GM10266 (cell line): ENCODE data around the gene MBOAT7.

Experiments used
- DNase-seq: peaks from one replicate; pipeline ENCODE4 v3.0.0; 2012; ENCODE audit errors: extremely low spot score
- CTCF ChIP-seq: IDR thresholded peaks from 2 replicates; pipeline ENCODE4 v1.5.1; 2012; ENCODE audit warnings: mild to moderate bottlenecking, low read depth; ENCODE audit not compliant: control insufficient read depth, insufficient read depth; ENCODE audit errors: missing control alignments

MBOAT7 gene

GRCh38 chr19:54136864-54137698 is 52.3 kb downstream of the MBOAT7 start:
- no peak for TF ChIP-seq CTCF
- DNase-seq: peak; percentile 99

DNA sequence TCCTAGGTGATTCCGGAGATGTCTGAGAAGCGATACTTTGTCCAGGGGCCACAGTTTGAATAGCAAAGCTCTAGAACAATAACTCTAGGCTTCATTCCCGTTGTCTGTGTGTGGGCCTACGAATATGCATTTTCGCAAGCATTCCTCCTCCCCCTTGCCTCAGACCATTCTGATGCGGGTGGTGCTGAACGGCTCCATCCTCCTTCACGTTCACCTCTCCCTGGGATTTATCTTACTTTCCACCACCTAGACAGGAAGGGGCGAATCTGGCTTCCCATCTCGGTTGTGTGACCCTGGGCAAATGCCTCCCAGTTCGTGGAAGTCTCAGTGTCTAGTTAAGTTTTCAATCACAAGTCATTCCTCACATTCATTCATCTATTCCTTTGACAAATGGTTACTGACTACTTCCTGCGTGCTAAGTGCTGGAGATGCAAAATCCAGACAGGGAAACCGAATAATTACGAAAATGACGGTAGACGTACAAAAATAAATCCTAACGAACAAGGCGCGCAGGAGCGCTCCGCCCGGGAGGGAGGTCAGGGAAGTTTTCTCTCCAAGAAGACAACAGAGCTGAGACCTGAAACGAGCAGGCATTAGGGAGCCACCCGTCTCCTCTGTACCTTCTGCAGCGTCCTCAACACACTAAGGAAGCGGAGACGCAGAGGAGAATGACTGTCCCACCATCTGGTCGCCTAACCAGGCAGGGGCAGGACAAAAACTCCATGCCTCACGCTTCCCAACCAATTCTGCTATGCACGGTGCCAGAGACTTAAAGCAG is 53.1 kb downstream of the MBOAT7 start:
- no peak for DNase-seq
- TF ChIP-seq CTCF: no peak

DNA sequence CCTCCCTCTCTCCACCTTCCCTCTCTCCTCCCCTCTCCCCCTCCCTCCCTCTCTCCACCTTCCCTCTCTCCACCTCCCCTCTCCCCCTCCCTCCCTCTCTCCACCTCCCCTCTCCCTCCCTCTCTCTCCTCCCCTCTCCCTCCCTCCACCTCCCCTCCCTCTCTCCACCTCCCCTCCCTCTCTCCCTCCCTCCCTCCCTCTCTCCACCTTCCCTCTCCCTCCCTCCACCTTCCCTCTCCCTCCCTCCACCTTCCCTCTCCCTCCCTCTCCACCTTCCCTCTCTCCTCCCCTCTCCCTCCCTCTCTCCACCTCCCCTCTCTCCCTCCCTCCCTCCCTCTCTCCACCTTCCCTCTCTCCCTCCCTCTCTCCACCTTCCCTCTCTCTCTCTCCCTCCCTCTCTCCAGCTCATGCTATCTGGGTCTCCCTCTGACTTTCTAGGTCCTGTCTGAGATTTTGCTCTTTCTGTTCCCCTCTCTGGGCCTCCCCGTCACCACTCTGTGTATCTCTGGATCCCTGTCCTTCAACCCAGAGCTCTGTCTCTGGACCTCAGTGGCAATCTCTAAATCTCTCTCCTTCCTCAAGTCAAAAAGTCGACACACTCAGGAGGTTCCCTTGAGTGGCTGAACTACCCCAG is 55.3 kb downstream of the MBOAT7 start:
- no peak for DNase-seq
- TF ChIP-seq CTCF: no peak

DNA sequence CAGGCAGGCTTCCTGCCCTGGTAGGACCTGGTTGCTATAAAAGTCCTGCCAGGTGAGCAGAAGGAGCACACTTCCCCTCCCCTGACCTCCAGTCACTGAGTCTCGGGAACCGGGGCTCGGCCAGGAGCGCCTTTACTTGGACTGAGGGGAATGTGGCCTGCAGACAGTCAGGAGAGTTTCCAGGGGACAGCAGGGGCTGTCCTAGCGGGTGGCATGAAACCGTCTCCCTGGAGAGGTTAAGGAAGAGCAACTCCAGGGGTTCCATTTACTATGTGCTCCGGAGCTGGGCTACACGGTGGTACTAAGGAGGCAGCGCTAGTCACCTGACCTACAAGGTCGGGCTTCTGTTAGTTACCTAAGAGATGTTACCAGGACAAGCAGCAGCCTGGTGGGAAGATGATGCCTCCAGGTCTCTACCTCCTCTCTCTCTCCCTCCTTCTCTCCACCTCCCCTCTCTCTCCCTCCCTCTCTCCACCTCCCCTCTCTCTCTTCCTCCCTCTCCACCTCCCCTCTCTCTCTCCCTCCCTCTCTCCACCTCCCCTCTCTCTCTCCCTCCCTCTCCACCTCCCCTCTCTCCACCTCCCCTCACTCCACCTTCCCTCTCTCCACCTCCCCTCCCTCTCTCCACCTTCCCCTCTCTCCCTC is 55.9 kb downstream of the MBOAT7 start:
- no peak for DNase-seq

DNA sequence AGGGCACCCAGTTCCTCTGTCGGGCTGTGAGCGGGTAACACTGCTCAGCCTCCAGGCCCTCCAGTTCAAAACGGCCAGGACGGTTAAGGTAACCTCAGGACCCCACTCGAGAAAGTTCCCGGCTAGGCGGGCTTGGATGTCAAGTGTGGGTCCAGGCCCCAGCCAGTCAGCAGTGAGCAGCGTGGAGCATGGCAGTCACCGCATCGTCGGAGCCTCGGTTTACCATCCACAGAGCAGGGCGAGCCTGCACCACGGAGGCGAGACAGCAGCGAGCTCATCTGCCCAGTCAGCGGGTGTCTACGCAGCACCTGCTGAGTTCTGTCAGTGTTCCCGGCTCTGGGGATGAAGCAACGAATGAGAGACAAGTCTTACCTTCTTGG is 59.8 kb downstream of the MBOAT7 start:
- TF ChIP-seq CTCF: no peak
- DNase-seq: no peak

More for the DNA sequence above, 55.9 kb downstream of the MBOAT7 start:
- TF ChIP-seq CTCF: no peak

DNA sequence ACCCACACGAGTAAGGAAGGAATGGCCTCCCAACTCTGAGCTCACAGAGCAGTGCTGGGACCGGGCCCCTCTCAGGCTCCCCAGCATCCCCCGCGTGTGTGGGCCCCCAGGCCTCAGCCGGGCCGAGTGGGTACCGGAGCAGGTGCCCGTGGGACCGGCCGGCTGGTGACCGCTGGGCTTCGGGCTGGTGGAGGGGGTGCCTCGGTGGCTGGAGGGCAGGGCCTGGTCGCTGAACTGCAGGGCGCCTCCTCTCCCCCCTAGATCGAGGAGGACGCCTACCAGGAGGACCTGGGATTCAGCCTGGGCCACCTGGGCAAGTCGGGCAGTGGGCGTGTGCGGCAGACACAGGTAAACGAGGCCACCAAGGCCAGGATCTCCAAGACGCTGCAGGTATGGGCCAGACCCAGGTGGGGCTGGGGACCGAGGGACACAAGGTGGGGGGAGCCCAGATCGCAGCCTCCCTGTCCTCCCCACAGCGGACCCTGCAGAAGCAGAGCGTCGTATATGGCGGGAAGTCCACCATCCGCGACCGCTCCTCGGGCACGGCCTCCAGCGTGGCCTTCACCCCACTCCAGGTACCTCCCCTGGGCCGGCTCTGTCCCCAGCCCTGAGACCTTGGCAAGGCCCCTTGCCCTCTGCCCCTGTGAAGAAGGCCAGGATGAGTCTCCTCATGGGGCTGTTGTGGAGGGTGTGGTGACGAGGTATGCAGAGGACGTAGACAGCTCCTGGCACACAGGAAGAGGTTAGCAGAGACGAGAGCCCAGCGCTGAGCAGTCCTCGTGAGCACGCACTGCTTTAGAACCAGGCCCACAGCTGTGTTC is 60.4 kb downstream of the MBOAT7 start:
- TF ChIP-seq CTCF: no peak
- DNase-seq: no peak
